ENCODE data around the gene EIF4E2.

GRCh38 chr2:232538671-232539070 lies 11.8 kb upstream of the EIF4E2 start:
- TF ChIP-seq CTCF (IDR thresholded peaks at IDR 0.05; ENCODE audit: borderline replicate concordance, extremely low read depth, low read length, poor library complexity, severe bottlenecking) (no peak), EZH2 (IDR thresholded peaks at IDR 0.05; ENCODE audit: borderline replicate concordance, low read depth, low read length, severe bottlenecking) (no peak)
